ENCODE results near the gene GGA3.

- TF ChIP-seq CTCF (IDR thresholded peaks at IDR 0.05) (no peak), POLR2A (IDR thresholded peaks at IDR 0.05) (no peak)
Measured at GRCh38 chr17:75219815-75220214, 41.6 kb downstream of the GGA3 start.
